Measurements from ENCODE around the gene LEF1. TPM values are rescaled to one million over a fixed set of nuclear protein-coding genes. Genes with fewer than 3 reads are reported as not detected.

The LEF1 gene
- total and polyA plus RNA-seq, 8 donors = 0.81 to 11.0 (median 3.0) TPM; not detected in 2

DNA sequence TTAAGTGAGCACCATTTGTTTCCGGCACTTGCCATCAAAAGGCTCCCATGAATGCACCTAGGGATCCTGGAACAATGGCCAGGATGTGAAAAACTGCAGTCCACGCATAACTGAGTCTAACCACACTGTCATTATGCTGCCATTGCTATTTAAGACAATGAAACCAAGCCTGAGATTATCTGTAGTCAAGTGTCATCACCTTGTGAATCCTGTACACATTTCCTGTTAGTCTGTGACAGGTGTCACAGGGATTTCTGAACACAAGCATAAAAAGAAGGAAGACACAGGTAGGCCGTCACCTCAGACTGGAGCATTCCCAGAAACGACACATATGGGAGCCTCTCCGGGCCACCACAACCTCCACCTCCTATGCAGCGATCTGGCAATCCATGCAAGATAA, 112.3 kb downstream of the LEF1 start:
- no peaks in the 10 kb centered on the region for H3K9me3 ChIP-seq
- WGBS, 5 donors = 72 to 80% (median 77%) methylated on average over 6 of the region's 6 CpGs

DNA sequence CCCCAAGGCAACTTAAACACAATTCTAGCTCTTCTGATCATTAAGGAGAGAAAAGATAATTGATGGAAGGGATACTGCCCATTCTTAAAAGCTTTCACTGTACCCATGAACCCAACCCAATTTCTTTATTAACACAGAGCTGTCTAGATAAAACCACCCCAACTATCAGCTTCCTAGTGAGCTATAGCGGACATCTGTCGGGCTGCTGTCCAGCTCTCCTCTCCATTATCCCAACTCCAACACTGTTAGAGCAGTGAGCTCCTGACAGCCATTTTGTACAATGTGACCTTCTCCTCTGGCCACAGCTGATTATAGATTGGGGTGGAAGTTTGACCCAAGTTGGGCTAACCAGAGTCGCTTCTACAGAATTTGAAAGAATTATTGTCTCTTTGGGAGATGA, 112.9 kb downstream of the LEF1 start:
- 85 to 95% (median 92%) methylated on average over 3 of the region's 3 CpGs for whole genome bisulfite sequencing, 5 donors
- H3K4me3 ChIP-seq = no peak overlapping the region
- DNase-seq = no peak
- no peaks in the 10 kb centered on the region for H3K36me3 ChIP-seq
- H3K4me1 ChIP-seq = peaks cover 0 to 4% (median 0%) of the 10 kb centered on the region in 4 donors
- no peak overlapping the region for H3K27ac ChIP-seq
- H3K9me3 ChIP-seq = no peaks in the 10 kb centered on the region
- intact Hi-C loops (cut with DNase I; ENCODE audit: low total_unique reads) = no loop called here
- no peak for TF ChIP-seq POLR2A (IDR thresholded peaks at IDR 0.05)
- TF ChIP-seq POLR2AphosphoS5 (IDR thresholded peaks at IDR 0.05) = no peak
- TF ChIP-seq, protein P1, sequence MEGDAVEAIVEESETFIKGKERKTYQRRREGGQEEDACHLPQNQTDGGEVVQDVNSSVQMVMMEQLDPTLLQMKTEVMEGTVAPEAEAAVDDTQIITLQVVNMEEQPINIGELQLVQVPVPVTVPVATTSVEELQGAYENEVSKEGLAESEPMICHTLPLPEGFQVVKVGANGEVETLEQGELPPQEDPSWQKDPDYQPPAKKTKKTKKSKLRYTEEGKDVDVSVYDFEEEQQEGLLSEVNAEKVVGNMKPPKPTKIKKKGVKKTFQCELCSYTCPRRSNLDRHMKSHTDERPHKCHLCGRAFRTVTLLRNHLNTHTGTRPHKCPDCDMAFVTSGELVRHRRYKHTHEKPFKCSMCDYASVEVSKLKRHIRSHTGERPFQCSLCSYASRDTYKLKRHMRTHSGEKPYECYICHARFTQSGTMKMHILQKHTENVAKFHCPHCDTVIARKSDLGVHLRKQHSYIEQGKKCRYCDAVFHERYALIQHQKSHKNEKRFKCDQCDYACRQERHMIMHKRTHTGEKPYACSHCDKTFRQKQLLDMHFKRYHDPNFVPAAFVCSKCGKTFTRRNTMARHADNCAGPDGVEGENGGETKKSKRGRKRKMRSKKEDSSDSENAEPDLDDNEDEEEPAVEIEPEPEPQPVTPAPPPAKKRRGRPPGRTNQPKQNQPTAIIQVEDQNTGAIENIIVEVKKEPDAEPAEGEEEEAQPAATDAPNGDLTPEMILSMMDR (IDR thresholded peaks at IDR 0.05) = no peak
- no peak for TF ChIP-seq EP300 (IDR thresholded peaks at IDR 0.05)
- no peaks in the 10 kb centered on the region for H3K27me3 ChIP-seq

More for the DNA sequence above, 112.3 kb downstream of the LEF1 start:
- Histone ChIP-seq H3K4me3 (no peak overlapping the region), H3K4me1 (peaks cover 0 to 4% (median 0%) of the 10 kb centered on the region in 4 donors), H3K27me3 (no peaks in the 10 kb centered on the region), H3K27ac (no peak overlapping the region), H3K36me3 (no peaks in the 10 kb centered on the region)
- TF ChIP-seq EP300 (IDR thresholded peaks at IDR 0.05) = no peak
- TF ChIP-seq, protein P1 (IDR thresholded peaks at IDR 0.05) = no peak
- TF ChIP-seq POLR2AphosphoS5 (IDR thresholded peaks at IDR 0.05) = no peak
- TF ChIP-seq POLR2A (IDR thresholded peaks at IDR 0.05) = no peak
- DNase-seq = no peak
- intact Hi-C loops (cut with DNase I; ENCODE audit: low total_unique reads) = no loop called here

DNA sequence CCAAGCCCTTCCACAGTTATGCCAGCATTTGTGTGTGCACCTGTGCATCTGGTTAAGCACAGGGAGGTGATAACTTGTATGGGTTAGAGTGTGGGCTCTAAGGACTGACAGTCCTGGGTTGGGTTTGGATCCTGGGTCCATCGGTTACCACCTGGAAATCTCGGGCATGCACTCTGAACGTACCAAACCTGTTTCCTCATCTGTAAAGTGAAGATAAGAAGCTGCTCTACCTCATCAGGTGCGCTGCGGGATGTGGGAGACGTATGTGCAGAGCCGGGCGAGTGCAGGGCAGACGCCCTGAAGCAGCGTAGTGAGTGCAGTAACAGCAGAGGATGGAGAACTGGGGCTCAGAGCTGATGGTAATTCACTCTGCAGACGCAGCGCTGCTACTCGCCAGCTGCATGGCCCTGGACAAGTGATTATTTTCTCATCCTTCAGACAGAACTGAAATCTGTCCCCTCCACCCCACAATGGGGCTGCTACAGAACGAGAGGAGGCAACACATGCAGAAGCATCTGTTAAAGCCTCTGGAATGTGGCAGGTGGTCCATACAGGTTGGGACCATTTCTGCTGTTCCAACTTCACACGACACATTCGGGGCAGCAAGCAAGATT, 114.6 kb downstream of the LEF1 start:
- Histone ChIP-seq H3K27me3 (no peaks in the 10 kb centered on the region), H3K9me3 (no peaks in the 10 kb centered on the region), H3K4me1 (peaks cover 0 to 4% (median 0%) of the 10 kb centered on the region in 4 donors), H3K36me3 (no peaks in the 10 kb centered on the region), H3K27ac (no peak overlapping the region), H3K4me3 (no peak overlapping the region)
- 79 to 87% (median 83%) methylated on average over 16 of the region's 16 CpGs for WGBS, 5 donors
- DNase-seq = no peak
- intact Hi-C loops (cut with DNase I; ENCODE audit: low total_unique reads) = no loop called here
- TF ChIP-seq POLR2AphosphoS5 (IDR thresholded peaks at IDR 0.05) = no peak
- TF ChIP-seq EP300 (IDR thresholded peaks at IDR 0.05) = no peak
- TF ChIP-seq, protein P1 (IDR thresholded peaks at IDR 0.05) = no peak
- TF ChIP-seq POLR2A (IDR thresholded peaks at IDR 0.05) = no peak

DNA sequence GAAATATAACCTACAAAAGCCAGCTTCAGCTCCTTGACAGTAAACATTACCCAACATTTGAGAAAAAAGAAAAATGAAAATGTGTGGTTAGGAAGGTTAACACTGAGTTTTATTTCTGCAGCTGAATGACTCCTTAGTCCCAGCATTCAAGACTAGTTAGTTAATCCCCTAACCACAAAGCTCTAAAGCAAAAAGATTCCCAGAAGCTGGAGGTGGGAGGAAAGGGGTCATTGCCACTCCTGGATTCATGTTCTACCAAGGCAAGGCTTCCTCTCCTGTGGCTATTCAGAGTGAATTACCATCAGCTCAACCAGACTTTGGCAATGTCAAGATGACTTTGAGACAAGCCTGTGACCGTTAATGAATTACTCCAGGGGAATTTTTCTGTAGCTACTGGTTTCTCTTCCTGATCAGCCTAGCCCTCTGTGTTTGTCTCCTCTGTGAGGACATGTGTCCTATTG, 115.5 kb downstream of the LEF1 start:
- Histone ChIP-seq H3K4me1 (no peaks in the 10 kb centered on the region), H3K9me3 (no peaks in the 10 kb centered on the region), H3K4me3 (no peak overlapping the region), H3K27ac (no peak overlapping the region), H3K36me3 (no peaks in the 10 kb centered on the region), H3K27me3 (no peaks in the 10 kb centered on the region)
- intact Hi-C loops (cut with DNase I; ENCODE audit: low total_unique reads) = no loop called here
- no peak for DNase-seq
- TF ChIP-seq, protein P1 (IDR thresholded peaks at IDR 0.05) = no peak
- WGBS, 5 donors = 44 to 73% (median 60%) methylated on average over 1 of the region's 1 CpG

All from stomach (tissue), 9 donors.